RWPE1 (cell line): ENCODE measurements around the gene INTS2.

Experiments
- CTCF ChIA-PET: fragments of 350-600 bp; sonication (Branson Sonifier 250); formaldehyde crosslinking; extraction: SDS; loops from one replicate; lab custom pipeline; 2021; lab: Yijun Ruan, JAX
- POLR2A ChIA-PET: fragments of 400-600 bp; formaldehyde crosslinking; extraction: SDS; loops from one replicate; lab custom pipeline; 2020; ENCODE audit warnings: antibody characterized with exemption; ENCODE audit not compliant: low non-redundant PET; lab: Yijun Ruan, JAX
- DNase-seq: peaks from one replicate; pipeline ENCODE4 v3.0.0; 2012; ENCODE audit warnings: low spot score
- H3K27ac ChIP-seq: fragments of 450-650 bp; 2 replicates; pipeline ENCODE4 v1.5.1; 2017
- CTCF ChIP-seq: fragments of 450-650 bp; conservative IDR thresholded peaks from 2 replicates; pipeline ENCODE4 v1.5.1; 2017; ENCODE audit warnings: low read depth, mild to moderate bottlenecking

Gene INTS2

GRCh38 chr17:61878520-61878919 is 49.3 kb downstream of the INTS2 start:
- ChIA-PET POLR2A (no interaction called here), CTCF (no interaction called here)
- DNase-seq: no peak
- no peak overlapping the region for H3K27ac ChIP-seq
- TF ChIP-seq CTCF: no peak

- no peak overlapping the region for H3K27ac ChIP-seq
- ChIA-PET POLR2A (no interaction called here), CTCF (no interaction called here)
- TF ChIP-seq CTCF: no peak
- DNase-seq: no peak
Measured at GRCh38 chr17:61877837-61878236, 49.9 kb downstream of the INTS2 start.

- no peak overlapping the region for H3K27ac ChIP-seq
- TF ChIP-seq CTCF: no peak
- ChIA-PET CTCF (no interaction called here), POLR2A (no interaction called here)
- no peak for DNase-seq
Measured at GRCh38 chr17:61875804-61876203, 52.0 kb downstream of the INTS2 start.

- H3K27ac ChIP-seq: no peak overlapping the region
- POLR2A ChIA-PET: no interaction called here
- no peak for DNase-seq
- CTCF ChIA-PET: no interaction called here
- TF ChIP-seq CTCF: no peak
Measured at GRCh38 chr17:61875285-61875684, 52.5 kb downstream of the INTS2 start.

- no peak for TF ChIP-seq CTCF
- ChIA-PET CTCF (no interaction called here), POLR2A (no interaction called here)
- H3K27ac ChIP-seq: no peak overlapping the region
- DNase-seq: no peak
Measured at GRCh38 chr17:61874075-61874474, 53.7 kb downstream of the INTS2 start.

GRCh38 chr17:61872099-61872498 is 55.7 kb downstream of the INTS2 start:
- CTCF ChIA-PET: no interaction called here

More at GRCh38 chr17:61872099-61872498, 55.7 kb downstream of the INTS2 start:
- no peak for TF ChIP-seq CTCF
- no peak overlapping the region for H3K27ac ChIP-seq
- no peak for DNase-seq
- POLR2A ChIA-PET: no interaction called here
